Activated CD4-positive, CD25-positive, alpha-beta regulatory T cell (primary cell): ENCODE data around the gene PLXND1.

Experiments used
- DNase-seq, 4 experiments: peaks; one replicate each; lab custom pipeline; 2025; lab: John Stamatoyannopoulos, UW

PLXND1 gene

GRCh38 chr3:129600348-129600747 is 6.1 kb downstream of the PLXND1 start:
- no peak for DNase-seq

- DNase-seq, result no peak
These were observed 6.9 kb downstream of the PLXND1 start for GRCh38 chr3:129599607-129600006.

GRCh38 chr3:129599073-129599472 is 7.4 kb downstream of the PLXND1 start:
- DNase-seq, result no peak

GRCh38 chr3:129598484-129598883 is 8.0 kb downstream of the PLXND1 start:
- DNase-seq, result no peak

GRCh38 chr3:129598000-129598381 is 8.5 kb downstream of the PLXND1 start:
- no peak for DNase-seq

GRCh38 chr3:129597087-129597999 is 9.1 kb downstream of the PLXND1 start:
- DNase-seq, result no peak

GRCh38 chr3:129596194-129597086 is 10.0 kb downstream of the PLXND1 start:
- no peak for DNase-seq

GRCh38 chr3:129595544-129596193 is 10.8 kb downstream of the PLXND1 start:
- no peak for DNase-seq

GRCh38 chr3:129594907-129595390 is 11.5 kb downstream of the PLXND1 start:
- DNase-seq, result no peak

GRCh38 chr3:129594409-129594808 is 12.1 kb downstream of the PLXND1 start:
- DNase-seq, result no peak

GRCh38 chr3:129593595-129594339 is 12.7 kb downstream of the PLXND1 start:
- DNase-seq, result no peak

GRCh38 chr3:129593230-129593594 is 13.3 kb downstream of the PLXND1 start:
- no peak for DNase-seq

GRCh38 chr3:129592381-129593131 is 13.9 kb downstream of the PLXND1 start:
- DNase-seq, result no peak

GRCh38 chr3:129591932-129592331 is 14.5 kb downstream of the PLXND1 start:
- DNase-seq, result no peak

- no peak for DNase-seq
These were observed 16.3 kb downstream of the PLXND1 start for GRCh38 chr3:129590215-129590614.

- no peak for DNase-seq
These were observed 18.8 kb downstream of the PLXND1 start for GRCh38 chr3:129587566-129588210.

GRCh38 chr3:129586746-129587430 is 19.6 kb downstream of the PLXND1 start:
- no peak for DNase-seq

- no peak for DNase-seq
These were observed 20.4 kb downstream of the PLXND1 start for GRCh38 chr3:129585949-129586657.

GRCh38 chr3:129584631-129585030 is 21.8 kb downstream of the PLXND1 start:
- no peak for DNase-seq
